HEK293 (cell line): ENCODE results near the gene IREB2.

ENCODE experiments used
- ATF2 ChIP-seq: fragments of 450-650 bp; formaldehyde crosslinking; IDR thresholded peaks from 2 replicates; pipeline ENCODE4 v1.5.1; 2016; ENCODE audit warnings: missing biosample characterization, missing genetic modification characterization, low read depth
- CTCF ChIP-seq: fragments of 450-650 bp; formaldehyde crosslinking; IDR thresholded peaks from 2 replicates; pipeline ENCODE4 v1.5.1; 2016; ENCODE audit warnings: missing biosample characterization, missing genetic modification characterization
- ELK4 ChIP-seq: IDR thresholded peaks from 2 replicates; pipeline ENCODE4 v1.6.1; 2011; ENCODE audit warnings: mild to moderate bottlenecking, low read depth, low read length, borderline replicate concordance
- HOXA7 ChIP-seq: sonication (generic); formaldehyde crosslinking; IDR thresholded peaks from 2 replicates; pipeline ENCODE4 v1.8.1; 2022; ENCODE audit warnings: missing genetic modification reagents, borderline replicate concordance
- HOXD13 ChIP-seq: sonication (generic); formaldehyde crosslinking; IDR thresholded peaks from 2 replicates; pipeline ENCODE4 v1.8.0; 2022; ENCODE audit warnings: missing genetic modification reagents, borderline replicate concordance
- KLF16 ChIP-seq: fragments of 450-650 bp; formaldehyde crosslinking; IDR thresholded peaks from 2 replicates; pipeline ENCODE4 v1.5.1; 2017; ENCODE audit warnings: missing biosample characterization, missing genetic modification characterization
- REPIN1 ChIP-seq: fragments of 450-650 bp; formaldehyde crosslinking; IDR thresholded peaks from 2 replicates; pipeline ENCODE4 v1.5.1; 2017; ENCODE audit warnings: missing biosample characterization, missing genetic modification characterization, low read depth
- YY1 ChIP-seq: fragments of 450-650 bp; formaldehyde crosslinking; IDR thresholded peaks from 2 replicates; pipeline ENCODE4 v1.5.1; 2018; ENCODE audit warnings: missing biosample characterization, missing genetic modification characterization
- ZBTB1 ChIP-seq: fragments of 450-650 bp; formaldehyde crosslinking; IDR thresholded peaks from 2 replicates; pipeline ENCODE4 v1.5.1; 2016; ENCODE audit warnings: missing biosample characterization, missing genetic modification characterization
- ZBTB11 ChIP-seq: fragments of 450-650 bp; formaldehyde crosslinking; conservative IDR thresholded peaks from 2 replicates; pipeline ENCODE4 v1.5.1; 2016; ENCODE audit warnings: low read depth, missing biosample characterization, missing genetic modification characterization
- ZBTB20 ChIP-seq: fragments of 450-650 bp; formaldehyde crosslinking; IDR thresholded peaks from 2 replicates; pipeline ENCODE4 v1.5.1; 2016; ENCODE audit warnings: missing biosample characterization, missing genetic modification characterization
- ZBTB7A ChIP-seq: fragments of 450-650 bp; formaldehyde crosslinking; IDR thresholded peaks from 2 replicates; pipeline ENCODE4 v1.5.1; 2016; ENCODE audit warnings: low read depth, missing biosample characterization, missing genetic modification characterization
- ZBTB8A ChIP-seq: fragments of 450-650 bp; formaldehyde crosslinking; IDR thresholded peaks from 2 replicates; pipeline ENCODE4 v1.5.1; 2016; ENCODE audit warnings: missing biosample characterization, missing genetic modification characterization
- ZEB2 ChIP-seq: fragments of 450-650 bp; formaldehyde crosslinking; IDR thresholded peaks from 2 replicates; pipeline ENCODE4 v1.5.1; 2016; ENCODE audit warnings: missing biosample characterization, missing genetic modification characterization
- ZFP3 ChIP-seq: fragments of 450-650 bp; formaldehyde crosslinking; IDR thresholded peaks from 2 replicates; pipeline ENCODE4 v1.5.1; 2016; ENCODE audit warnings: low read depth, missing biosample characterization, missing genetic modification characterization
- ZNF133 ChIP-seq: fragments of 450-650 bp; formaldehyde crosslinking; IDR thresholded peaks from 2 replicates; pipeline ENCODE4 v1.5.1; 2016; ENCODE audit warnings: missing biosample characterization, missing genetic modification characterization
- ZNF18 ChIP-seq: fragments of 450-650 bp; formaldehyde crosslinking; IDR thresholded peaks from 2 replicates; pipeline ENCODE4 v1.5.1; 2016; ENCODE audit warnings: missing biosample characterization, missing genetic modification characterization
- ZNF211 ChIP-seq: fragments of 450-650 bp; formaldehyde crosslinking; IDR thresholded peaks from 2 replicates; pipeline ENCODE4 v1.5.1; 2016; ENCODE audit warnings: low read depth, missing biosample characterization, missing genetic modification characterization
- ZNF23 ChIP-seq: fragments of 450-650 bp; formaldehyde crosslinking; IDR thresholded peaks from 2 replicates; pipeline ENCODE4 v1.5.1; 2016; ENCODE audit warnings: missing biosample characterization, missing genetic modification characterization, borderline replicate concordance
- ZNF26 ChIP-seq: fragments of 450-650 bp; formaldehyde crosslinking; IDR thresholded peaks from 2 replicates; pipeline ENCODE4 v1.5.1; 2016; ENCODE audit warnings: missing biosample characterization, missing genetic modification characterization
- ZNF341 ChIP-seq: fragments of 450-650 bp; formaldehyde crosslinking; IDR thresholded peaks from 2 replicates; pipeline ENCODE4; 2016; ENCODE audit warnings: low read depth, missing biosample characterization, missing genetic modification characterization
- ZNF433 ChIP-seq: fragments of 450-650 bp; formaldehyde crosslinking; IDR thresholded peaks from 2 replicates; pipeline ENCODE4 v1.5.1; 2016; ENCODE audit warnings: missing biosample characterization, missing genetic modification characterization, low read depth
- ZNF510 ChIP-seq: fragments of 450-650 bp; formaldehyde crosslinking; IDR thresholded peaks from 2 replicates; pipeline ENCODE4 v1.5.1; 2018; ENCODE audit warnings: mild to moderate bottlenecking, missing genetic modification characterization, missing biosample characterization; ENCODE audit not compliant: insufficient replicate concordance
- ZNF514 ChIP-seq: fragments of 450-650 bp; formaldehyde crosslinking; IDR thresholded peaks from 2 replicates; pipeline ENCODE4 v1.5.1; 2016; ENCODE audit warnings: missing biosample characterization, missing genetic modification characterization
- ZNF529 ChIP-seq: fragments of 450-650 bp; formaldehyde crosslinking; IDR thresholded peaks from 2 replicates; pipeline ENCODE4 v1.5.1; 2017; ENCODE audit warnings: missing genetic modification characterization, missing biosample characterization; ENCODE audit not compliant: insufficient replicate concordance
- ZNF580 ChIP-seq: fragments of 450-650 bp; formaldehyde crosslinking; IDR thresholded peaks from 2 replicates; pipeline ENCODE4 v1.5.1; 2016; ENCODE audit warnings: missing biosample characterization, missing genetic modification characterization
- ZNF701 ChIP-seq: fragments of 450-650 bp; formaldehyde crosslinking; IDR thresholded peaks from 2 replicates; pipeline ENCODE4 v1.5.1; 2016; ENCODE audit warnings: missing biosample characterization, missing genetic modification characterization
- ZNF776 ChIP-seq: fragments of 450-650 bp; formaldehyde crosslinking; IDR thresholded peaks from 2 replicates; pipeline ENCODE4 v1.5.0; 2017; ENCODE audit warnings: missing biosample characterization, missing genetic modification characterization, borderline replicate concordance
- ZSCAN4 ChIP-seq: fragments of 450-650 bp; formaldehyde crosslinking; IDR thresholded peaks from 2 replicates; pipeline ENCODE4 v1.5.1; 2017; ENCODE audit warnings: missing biosample characterization, missing genetic modification characterization

IREB2 gene

GRCh38 chr15:78457101-78457500 lies 19.1 kb downstream of the IREB2 start (continued):
- TF ChIP-seq ATF2 (no peak; the same call in 1 of the 2 replicates), ZFP3 (tag by site-specific recombination) (no peak), ZNF433 (no peak), ZNF529 (tag by site-specific recombination) (no peak), REPIN1 (no peak), ZBTB7A (tag by site-specific recombination) (no peak), ZNF580 (tag by site-specific recombination) (peak; percentile 8; the same call in 1 of the 2 replicates), ELK4 (no peak), ZNF26 (no peak), CTCF (tag by site-specific recombination) (no peak), ZNF18 (tag by site-specific recombination) (no peak), KLF16 (no peak), ZNF341 (tag by site-specific recombination) (peak; percentile 30; the same call in 1 of the 2 replicates), ZNF776 (tag by site-specific recombination) (no peak), ZEB2 (peak; percentile 82), ZNF514 (tag by site-specific recombination) (no peak), HOXA7 (CRISPR knock-in tag) (no peak), ZNF510 (no peak), ZSCAN4 (tag by site-specific recombination) (no peak), ZNF701 (tag by site-specific recombination) (no peak), YY1 (tag by site-specific recombination) (no peak), ZNF23 (tag by site-specific recombination) (no peak), HOXD13 (CRISPR knock-in tag) (no peak), ZNF133 (tag by site-specific recombination) (no peak), ZBTB1 (tag by site-specific recombination) (no peak), ZBTB8A (no peak), ZBTB11 (no peak), ZNF211 (no peak), ZBTB20 (tag by site-specific recombination) (no peak)
